ENCODE results near the gene BORCS5.

Gene BORCS5

DNA sequence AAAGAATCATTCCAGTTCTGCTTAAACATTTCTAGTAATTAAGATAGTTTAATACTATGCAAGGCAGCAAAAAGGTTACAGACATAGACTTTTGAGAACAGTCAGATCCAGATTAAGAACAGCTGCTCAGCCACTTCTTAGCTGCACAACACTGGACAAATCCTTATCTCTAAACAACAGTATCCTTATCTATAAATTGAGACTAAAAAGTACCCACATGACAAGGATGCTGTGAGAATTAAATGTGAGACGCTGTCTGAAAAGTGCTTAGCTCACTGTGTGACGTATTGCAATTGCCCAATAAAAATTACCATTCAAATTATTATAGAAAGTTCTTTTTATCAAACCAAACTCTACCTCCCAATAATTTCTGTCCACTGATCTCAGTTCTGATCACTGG, 35.5 kb downstream of the BORCS5 start:
- Histone ChIP-seq H2AFZ (ENCODE audit: low read length) (no peak overlapping the region), H3K27me3 (ENCODE audit: insufficient read depth, low read length) (no peaks in the 10 kb centered on the region), H3K9me3 (ENCODE audit: low read length) (no peaks in the 10 kb centered on the region), H3F3A (ENCODE audit: insufficient read depth, low read length) (no peaks in the 10 kb centered on the region), H3K27ac (ENCODE audit: low read depth, low read length, poor library complexity, severe bottlenecking) (no peak overlapping the region), H3K9me2 (ENCODE audit: low read depth, low read length) (no peaks in the 10 kb centered on the region), H3K4me3 (ENCODE audit: low read depth, low read length, poor library complexity, severe bottlenecking) (no peak overlapping the region), H3K4me1 (ENCODE audit: insufficient read depth, low read length, severe bottlenecking) (no peaks in the 10 kb centered on the region), H3K36me3 (ENCODE audit: insufficient read depth, low read length) (peaks cover under 1% of the 10 kb centered on the region; the same call in 1 of the 2 replicates), H3K4me2 (ENCODE audit: low read length) (no peak overlapping the region), H3K79me2 (ENCODE audit: insufficient read depth, low read length) (no peaks in the 10 kb centered on the region), H3K9ac (ENCODE audit: low read length) (no peak overlapping the region), H4K20me1 (ENCODE audit: insufficient read depth, low read length) (no peaks in the 10 kb centered on the region)
- TF ChIP-seq EZH2 (IDR thresholded peaks at IDR 0.05; ENCODE audit: borderline replicate concordance, low read length), result no peak
- TF ChIP-seq, protein P1, sequence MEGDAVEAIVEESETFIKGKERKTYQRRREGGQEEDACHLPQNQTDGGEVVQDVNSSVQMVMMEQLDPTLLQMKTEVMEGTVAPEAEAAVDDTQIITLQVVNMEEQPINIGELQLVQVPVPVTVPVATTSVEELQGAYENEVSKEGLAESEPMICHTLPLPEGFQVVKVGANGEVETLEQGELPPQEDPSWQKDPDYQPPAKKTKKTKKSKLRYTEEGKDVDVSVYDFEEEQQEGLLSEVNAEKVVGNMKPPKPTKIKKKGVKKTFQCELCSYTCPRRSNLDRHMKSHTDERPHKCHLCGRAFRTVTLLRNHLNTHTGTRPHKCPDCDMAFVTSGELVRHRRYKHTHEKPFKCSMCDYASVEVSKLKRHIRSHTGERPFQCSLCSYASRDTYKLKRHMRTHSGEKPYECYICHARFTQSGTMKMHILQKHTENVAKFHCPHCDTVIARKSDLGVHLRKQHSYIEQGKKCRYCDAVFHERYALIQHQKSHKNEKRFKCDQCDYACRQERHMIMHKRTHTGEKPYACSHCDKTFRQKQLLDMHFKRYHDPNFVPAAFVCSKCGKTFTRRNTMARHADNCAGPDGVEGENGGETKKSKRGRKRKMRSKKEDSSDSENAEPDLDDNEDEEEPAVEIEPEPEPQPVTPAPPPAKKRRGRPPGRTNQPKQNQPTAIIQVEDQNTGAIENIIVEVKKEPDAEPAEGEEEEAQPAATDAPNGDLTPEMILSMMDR (IDR thresholded peaks at IDR 0.05; ENCODE audit: low read length), result no peak

DNA sequence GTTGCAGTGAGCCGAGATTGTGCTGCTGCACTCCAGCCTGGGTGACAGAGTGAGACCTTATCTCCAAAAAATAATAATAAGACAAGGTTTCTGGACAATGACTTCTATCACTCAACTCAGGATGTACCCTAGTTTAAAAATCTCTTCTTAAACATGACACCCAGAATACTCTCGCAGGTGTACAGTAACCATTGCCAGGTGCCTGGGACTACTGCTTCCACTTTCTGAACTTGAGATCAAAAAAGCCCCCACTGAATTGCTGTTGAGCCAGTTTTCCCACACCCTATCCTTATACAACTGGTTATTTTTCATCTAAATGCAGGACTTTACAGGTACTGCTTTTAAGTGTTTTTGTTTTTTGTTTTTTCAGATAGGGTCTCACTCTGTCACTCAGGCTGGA, 36.3 kb downstream of the BORCS5 start:
- H3K9ac ChIP-seq (ENCODE audit: low read length), result no peak overlapping the region
- no peak overlapping the region for H3K27ac ChIP-seq (ENCODE audit: low read depth, low read length, poor library complexity, severe bottlenecking)
- H3K27me3 ChIP-seq (ENCODE audit: insufficient read depth, low read length), result no peaks in the 10 kb centered on the region
- H3F3A ChIP-seq (ENCODE audit: insufficient read depth, low read length), result no peaks in the 10 kb centered on the region
- H3K9me2 ChIP-seq (ENCODE audit: low read depth, low read length), result no peaks in the 10 kb centered on the region
- no peaks in the 10 kb centered on the region for H3K9me3 ChIP-seq (ENCODE audit: low read length)
- H2AFZ ChIP-seq (ENCODE audit: low read length), result no peak overlapping the region
- no peaks in the 10 kb centered on the region for H4K20me1 ChIP-seq (ENCODE audit: insufficient read depth, low read length)
- no peaks in the 10 kb centered on the region for H3K79me2 ChIP-seq (ENCODE audit: insufficient read depth, low read length)
- no peaks in the 10 kb centered on the region for H3K36me3 ChIP-seq (ENCODE audit: insufficient read depth, low read length)
- no peaks in the 10 kb centered on the region for H3K4me1 ChIP-seq (ENCODE audit: insufficient read depth, low read length, severe bottlenecking)
- TF ChIP-seq, protein P1 (IDR thresholded peaks at IDR 0.05; ENCODE audit: low read length), result no peak
- TF ChIP-seq EZH2 (IDR thresholded peaks at IDR 0.05; ENCODE audit: borderline replicate concordance, low read length), result no peak
- no peak overlapping the region for H3K4me2 ChIP-seq (ENCODE audit: low read length)
- H3K4me3 ChIP-seq (ENCODE audit: low read depth, low read length, poor library complexity, severe bottlenecking), result no peak overlapping the region

DNA sequence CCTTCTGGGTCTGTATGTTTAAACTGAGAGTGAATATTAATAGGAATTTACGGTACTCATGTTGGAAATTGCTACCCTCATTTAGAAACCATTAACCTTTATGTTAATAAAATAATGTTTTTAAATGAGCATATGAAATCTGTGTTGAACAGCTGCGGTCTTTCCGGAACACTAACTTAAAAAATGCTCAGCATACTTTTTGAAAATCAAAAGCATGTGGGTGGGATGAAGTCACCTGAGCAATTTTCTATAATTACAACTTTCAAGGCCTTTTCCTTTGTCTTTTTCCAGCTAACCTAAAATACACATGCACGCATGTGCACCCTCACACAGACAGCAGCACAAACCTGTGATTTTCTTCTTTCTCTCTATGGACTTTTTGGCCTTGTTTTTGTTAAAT, 39.8 kb downstream of the BORCS5 start:
- no peaks in the 10 kb centered on the region for H3K4me1 ChIP-seq (ENCODE audit: insufficient read depth, low read length, severe bottlenecking)
- no peaks in the 10 kb centered on the region for H4K20me1 ChIP-seq (ENCODE audit: insufficient read depth, low read length)
- H3K79me2 ChIP-seq (ENCODE audit: insufficient read depth, low read length), result no peaks in the 10 kb centered on the region
- no peaks in the 10 kb centered on the region for H3F3A ChIP-seq (ENCODE audit: insufficient read depth, low read length)
- no peak overlapping the region for H3K9ac ChIP-seq (ENCODE audit: low read length)
- TF ChIP-seq, protein P1 (IDR thresholded peaks at IDR 0.05; ENCODE audit: low read length), result no peak
- TF ChIP-seq EZH2 (IDR thresholded peaks at IDR 0.05; ENCODE audit: borderline replicate concordance, low read length), result no peak
- H2AFZ ChIP-seq (ENCODE audit: low read length), result no peak overlapping the region
- no peak overlapping the region for H3K4me3 ChIP-seq (ENCODE audit: low read depth, low read length, poor library complexity, severe bottlenecking)
- no peaks in the 10 kb centered on the region for H3K9me2 ChIP-seq (ENCODE audit: low read depth, low read length)
- no peaks in the 10 kb centered on the region for H3K36me3 ChIP-seq (ENCODE audit: insufficient read depth, low read length)
- H3K27me3 ChIP-seq (ENCODE audit: insufficient read depth, low read length), result no peaks in the 10 kb centered on the region
- H3K9me3 ChIP-seq (ENCODE audit: low read length), result no peaks in the 10 kb centered on the region
- H3K27ac ChIP-seq (ENCODE audit: low read depth, low read length, poor library complexity, severe bottlenecking), result no peak overlapping the region
- no peak overlapping the region for H3K4me2 ChIP-seq (ENCODE audit: low read length)

Data from OCI-LY1 (cell line).